GM21526 (cell line): Measurements from ENCODE around the gene ZFHX3.

Experiments
- ATAC-seq: cut with Tn5 transposase; IDR thresholded peaks from one replicate; pipeline ENCODE4 v1.9.1; 2021; ENCODE audit warnings: moderate library complexity; ENCODE audit not compliant: unreplicated experiment, low FRiP score

Gene ZFHX3

DNA sequence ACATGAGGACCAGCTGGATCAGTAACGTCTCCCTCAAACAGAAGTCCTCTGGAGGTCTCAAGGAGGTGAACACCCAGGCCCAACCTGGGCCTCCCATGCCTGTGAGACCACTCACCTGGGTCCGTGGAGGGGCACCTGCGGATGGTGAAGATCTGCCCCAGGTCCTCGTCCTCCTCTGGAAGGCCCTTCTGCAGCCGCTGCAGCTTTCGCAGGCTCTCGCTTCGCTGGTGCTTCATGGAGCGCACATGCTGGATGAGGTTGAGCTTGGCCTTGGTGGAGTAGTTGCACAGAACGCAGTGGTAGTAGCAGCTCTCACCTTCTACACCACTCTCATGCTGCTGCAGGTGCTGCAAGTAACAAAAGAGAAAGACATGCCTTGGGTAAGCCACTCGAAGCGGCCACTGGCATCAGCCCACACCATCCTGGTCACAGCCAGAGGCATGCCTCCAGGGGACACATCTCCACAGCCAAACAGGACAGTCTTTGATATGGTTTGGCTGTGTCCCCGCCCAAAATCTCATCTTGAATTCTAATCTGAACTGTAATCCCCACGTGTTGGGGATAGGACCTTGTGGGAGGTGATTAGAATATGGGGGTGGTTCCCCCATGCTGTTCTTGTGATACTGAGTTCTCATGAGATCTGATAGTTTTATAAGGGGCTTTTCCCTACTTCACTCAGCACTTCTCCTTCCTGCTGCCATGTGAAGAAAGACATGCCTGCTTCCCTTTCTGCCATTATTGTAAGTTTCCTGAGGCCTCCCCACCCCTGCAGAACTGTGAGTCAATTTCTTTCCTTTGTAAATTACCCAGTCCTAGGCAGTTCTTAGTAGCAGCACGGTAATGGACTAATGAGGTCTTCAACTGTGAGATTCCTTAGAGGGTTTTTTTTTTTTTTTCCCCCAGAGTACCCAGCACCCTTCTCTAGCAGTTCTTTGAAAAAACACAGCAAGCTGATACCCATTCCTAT is 158.0 kb downstream of the ZFHX3 start:
- ATAC-seq, result no peak

DNA sequence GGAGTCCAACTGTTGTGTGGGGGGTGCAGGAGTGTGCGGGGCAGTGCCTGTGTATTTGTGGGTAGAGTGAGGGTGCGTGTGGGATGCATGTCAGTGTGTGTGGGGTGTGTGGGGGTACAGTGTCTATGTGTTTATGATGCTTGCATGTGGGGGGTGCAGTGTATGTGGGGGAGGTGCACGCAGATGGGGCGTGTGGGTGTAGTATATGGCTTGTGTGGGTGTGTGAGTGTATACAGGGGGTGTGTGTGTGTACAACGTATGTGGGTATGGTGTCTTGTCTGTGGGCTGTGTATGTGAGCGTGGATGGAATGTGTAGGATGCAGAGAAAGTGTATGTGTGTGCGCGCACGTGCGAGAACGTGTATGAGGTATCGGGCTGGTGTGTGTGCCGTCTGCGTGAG is 160.4 kb downstream of the ZFHX3 start:
- no peak for ATAC-seq

DNA sequence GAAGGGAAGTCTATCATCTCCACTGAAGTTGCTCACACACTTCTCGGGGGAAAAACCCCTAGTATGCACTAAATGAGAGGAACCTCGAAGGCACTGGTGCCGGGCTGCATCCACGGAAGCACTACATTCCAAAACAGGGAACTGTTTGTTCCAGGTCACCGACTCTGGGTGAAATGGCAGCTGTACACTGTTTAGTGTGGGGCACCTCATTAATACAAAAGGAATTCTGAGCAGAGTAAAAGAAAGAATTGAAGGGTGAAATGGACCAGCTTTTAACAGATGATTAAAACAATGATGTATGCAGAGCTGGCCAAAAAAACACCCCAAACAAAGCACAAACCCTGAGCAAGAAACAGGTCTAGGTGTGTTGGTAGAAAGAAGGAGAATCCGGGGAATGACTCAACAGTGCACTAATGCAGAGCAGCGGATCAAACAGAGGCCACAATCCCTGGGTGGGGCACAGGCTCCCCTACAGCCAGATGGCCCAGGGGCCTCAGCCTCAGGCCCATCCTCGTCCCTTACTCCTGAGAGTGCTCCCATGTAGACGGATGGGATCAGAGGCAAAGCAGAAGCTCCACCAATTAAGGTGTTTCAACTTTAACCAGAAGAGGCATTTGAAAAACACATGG is 161.5 kb downstream of the ZFHX3 start:
- no peak for ATAC-seq

DNA sequence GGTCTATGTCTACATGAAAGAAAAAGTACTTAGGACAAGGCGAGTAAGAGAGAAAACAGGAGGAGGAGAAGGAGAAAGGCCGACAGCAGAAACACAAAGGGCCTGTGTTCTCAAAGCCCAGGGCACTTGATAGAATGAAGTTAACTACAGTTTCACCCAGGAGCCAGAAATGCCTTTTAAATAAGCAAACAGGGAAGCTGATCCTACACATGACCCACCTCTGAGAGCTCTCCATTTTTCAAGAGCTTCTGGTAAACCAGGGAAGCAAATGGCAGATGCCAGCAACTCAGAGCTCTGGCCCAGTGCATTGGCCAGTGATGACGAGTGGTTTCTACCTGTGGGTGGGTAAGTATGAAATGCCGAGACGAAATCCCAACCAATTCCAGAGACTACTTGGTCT is 163.4 kb downstream of the ZFHX3 start:
- ATAC-seq, result no peak

DNA sequence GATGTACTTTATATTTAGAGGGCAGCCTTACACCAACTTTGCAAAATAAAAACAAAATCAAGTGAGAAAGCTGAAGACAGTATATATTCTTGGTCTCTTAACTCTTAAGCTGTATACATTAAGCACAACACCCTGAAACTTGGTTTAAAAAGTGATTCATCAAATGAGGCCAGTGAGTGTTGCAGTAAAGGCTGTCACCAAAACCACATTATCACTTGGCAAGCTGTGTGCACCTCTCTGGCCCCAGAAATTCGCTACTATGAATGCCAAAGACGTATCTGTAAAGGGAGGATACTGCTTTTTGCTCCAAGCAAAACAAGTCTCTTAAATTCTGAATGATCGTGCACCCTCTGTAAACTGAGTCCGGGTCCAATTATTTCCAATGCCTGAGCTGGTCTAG is 163.9 kb downstream of the ZFHX3 start:
- no peak for ATAC-seq

DNA sequence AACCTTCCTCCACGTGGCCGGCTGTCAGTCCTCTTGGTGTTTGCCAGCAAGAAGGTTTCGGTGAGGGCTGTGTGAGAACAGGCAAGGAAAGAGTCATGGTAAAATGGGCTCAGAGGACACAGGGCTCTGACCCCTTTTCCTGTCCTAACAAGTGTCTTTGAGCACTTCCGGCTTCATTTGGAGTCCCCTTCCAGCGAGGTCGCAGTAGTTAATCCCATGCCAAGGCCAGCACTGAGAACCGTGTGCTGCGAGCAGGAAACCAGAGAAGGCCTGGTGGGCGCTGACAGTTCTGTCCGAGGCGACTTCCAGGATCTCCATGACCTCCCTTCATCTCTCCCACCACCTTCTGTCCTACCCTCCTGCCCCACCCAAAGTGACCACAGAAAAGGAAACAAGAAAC is 168.1 kb downstream of the ZFHX3 start:
- no peak for ATAC-seq

DNA sequence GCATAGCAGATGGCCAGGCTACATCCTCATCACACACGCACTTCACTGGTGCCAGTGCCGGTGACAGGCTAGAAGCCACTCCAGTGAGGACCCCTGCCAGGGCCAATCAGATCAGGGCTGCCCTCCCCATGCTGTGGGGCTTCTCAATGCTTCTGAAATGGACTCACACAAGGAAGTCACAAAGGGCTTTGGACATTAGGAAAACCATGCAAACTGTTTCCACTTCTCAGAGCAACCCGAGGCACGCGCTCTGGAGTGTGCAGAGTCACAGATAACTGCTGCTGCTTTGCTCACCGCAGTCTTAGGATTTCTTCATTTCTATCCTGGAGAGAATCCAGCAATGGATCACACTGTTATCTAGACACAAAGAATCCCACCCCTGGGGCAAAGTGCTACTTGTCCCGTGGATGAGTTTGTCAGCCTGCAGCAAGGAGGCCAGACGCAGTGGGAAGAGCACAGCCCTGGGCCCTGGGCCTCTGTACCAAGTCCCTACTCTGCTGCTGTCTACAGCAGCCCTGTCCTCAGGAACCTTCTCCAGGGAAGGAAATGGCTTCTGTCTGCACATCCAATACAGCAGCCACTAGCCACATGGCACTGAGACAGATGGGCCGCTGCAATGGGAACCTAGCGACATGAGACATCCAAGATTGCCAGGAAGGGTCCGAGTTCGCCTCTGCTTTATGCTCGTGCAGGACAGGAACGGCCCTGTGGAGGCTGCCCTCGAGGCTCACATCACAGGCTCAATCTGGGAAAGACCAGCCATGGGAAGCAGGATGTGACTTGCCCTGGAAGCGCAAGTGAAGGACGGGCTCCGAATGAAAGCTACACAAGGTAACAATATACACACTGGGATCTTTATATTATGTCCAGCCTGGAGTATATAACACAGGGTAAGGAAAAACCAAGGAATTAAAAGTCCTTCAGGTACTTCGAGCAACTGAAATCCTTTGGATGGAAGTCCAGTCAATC is 169.3 kb downstream of the ZFHX3 start:
- no peak for ATAC-seq

DNA sequence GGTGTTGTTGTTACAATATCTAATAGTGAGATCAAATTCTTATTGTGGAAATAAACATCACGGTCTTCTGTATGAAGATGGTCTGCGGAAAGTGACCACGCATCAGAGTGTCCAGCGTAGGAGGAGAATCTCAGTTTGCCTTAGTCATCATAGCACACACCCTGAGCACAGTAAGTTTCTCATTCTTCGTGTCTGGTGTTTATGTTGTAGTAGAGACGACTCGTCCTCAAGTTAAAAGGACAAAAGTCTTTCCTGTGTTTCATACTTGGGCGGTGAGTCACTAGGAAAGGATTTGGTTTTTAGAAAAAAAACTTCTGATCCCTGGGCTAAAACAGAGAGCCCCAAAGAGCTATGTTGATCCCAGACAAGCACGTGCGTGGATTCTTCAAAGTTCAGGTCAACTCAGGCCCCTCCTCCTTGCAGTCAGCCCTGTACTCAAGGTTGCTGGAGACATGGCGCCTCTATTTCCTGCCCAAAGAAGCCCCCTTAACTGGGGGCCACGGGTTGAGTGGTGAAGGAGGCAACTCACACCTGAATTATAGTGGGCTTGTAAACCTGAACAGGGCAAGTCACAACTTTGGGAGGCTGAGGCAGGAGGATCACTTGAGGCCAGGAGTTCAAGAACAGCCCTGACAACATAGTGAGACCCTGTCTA is 170.4 kb downstream of the ZFHX3 start:
- no peak for ATAC-seq

DNA sequence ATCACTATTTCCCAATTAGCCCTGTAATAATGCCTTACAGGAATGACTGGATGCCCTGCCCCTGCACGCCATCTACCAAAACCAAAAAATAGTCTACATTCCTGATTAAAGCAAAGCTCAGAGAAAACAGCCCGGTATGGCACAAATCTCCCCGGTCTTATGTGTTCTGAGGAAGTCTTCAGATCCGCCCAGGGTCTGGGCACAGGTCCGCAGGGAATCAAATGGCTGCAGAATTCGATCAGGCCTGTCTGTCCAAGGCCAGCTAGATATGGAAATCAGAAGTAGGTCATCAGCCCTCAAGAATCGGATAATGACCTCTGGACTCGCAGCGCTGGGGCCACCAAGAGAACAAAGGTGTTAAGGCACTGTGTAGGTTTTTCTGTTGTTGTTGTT is 171.0 kb downstream of the ZFHX3 start:
- no peak for ATAC-seq

DNA sequence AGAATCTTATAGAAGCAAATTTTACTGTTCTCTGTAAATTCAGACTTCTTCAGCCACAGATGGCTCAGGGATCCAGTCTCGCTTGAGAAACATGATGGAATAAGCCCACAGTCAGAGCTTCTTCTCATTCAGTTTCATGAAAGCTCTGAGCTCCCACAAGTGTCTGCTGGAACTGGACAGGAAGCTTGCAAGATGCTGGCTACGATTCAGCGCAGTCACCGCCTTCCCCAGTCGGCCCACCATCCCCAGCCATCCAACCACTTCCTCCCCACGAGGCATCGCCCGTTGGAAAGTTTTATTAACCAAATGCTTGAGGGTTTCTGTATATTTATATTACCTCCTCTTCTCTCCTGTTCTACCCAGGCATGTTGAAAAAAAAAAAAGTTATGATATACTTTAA is 171.7 kb downstream of the ZFHX3 start:
- ATAC-seq, result no peak

DNA sequence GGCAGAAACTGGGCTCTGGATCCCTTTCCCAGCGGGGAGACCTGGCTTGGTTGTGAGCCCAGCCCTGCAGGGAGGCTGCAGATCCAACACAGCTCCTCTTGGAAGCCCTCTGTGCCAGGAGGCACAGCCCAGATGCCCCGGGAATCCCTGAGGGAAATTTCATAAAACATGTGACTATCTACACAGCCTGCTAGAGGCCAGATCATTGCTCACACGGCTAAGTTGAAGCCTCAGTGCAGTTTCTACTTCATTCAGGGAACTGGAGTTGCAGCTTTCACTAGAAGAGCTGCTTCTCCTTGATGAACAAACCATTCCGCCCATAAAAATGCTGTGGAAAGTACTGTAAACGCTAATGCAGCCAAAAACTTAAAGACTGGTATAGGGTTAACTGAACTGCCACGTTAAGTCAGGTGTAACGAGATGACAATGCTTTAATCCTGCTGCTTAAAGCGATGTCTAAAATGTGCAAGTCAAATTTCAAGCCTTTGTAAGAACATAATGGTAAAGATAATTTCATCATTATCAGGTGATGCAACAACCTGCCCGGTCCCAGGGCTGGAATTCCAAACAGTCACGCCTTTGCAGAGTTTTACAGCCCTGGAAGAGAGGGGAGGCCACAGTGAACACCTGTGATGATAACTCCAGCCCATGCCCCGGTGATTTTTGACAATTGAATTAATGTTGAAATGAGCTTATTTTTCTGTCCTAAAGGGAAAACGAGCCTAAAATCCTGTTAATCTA is 172.5 kb downstream of the ZFHX3 start:
- no peak for ATAC-seq

DNA sequence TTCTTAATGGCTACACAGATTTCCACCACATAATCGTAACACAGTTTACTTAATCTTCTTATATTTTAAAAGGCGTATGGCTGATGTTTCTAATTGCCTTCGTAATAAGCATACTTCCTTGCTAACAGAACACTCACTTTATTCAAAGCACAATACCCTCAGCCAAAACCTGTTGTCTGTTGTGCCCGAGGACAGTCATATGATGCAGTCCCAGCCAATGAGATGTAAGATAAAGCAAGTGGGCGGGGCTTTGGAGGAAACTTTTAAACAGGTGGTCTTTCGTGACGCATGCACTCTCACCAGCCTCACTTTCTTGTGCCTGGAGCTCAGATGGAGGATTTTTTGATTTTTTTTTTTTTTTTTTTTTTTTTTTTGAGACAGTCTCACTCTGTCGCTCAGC is 174.1 kb downstream of the ZFHX3 start:
- ATAC-seq, result no peak

DNA sequence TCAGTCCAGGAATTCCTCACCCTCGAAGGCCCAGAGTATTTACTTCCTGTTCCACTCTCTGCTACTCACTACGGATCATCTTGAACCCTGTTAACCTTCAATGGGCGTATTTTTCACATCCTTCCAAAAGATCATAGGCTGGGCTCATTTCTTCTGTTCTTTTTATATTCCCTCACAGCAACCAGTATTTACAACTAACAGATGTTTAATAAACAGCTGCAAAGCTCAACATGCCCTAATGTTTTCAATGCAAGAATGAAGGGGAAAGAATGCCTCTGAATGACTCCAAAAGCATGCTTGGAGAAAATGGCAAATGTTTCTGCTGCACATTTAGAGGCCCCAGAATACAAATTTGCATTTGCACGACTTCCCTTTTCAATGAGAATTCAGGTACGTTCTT is 174.9 kb downstream of the ZFHX3 start:
- no peak for ATAC-seq

DNA sequence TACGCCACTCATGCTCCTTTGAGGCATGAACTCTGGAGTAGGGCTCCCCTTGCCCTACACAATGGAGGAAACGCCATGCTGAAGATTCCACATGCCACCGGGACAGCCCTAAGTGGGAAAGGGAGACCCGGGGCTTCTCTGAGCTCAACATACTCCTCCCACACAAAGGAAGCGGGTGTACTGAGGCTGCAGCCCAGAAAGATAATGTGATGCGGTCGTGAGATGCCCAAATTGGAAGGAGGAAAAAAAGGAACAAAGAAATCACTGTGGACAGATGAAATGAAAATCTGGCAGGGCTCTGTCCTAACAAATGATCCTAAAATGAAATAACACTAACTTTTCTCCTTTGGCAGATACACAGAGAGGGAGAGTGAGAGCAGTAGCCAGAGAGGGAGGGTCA is 182.1 kb downstream of the ZFHX3 start:
- no peak for ATAC-seq

DNA sequence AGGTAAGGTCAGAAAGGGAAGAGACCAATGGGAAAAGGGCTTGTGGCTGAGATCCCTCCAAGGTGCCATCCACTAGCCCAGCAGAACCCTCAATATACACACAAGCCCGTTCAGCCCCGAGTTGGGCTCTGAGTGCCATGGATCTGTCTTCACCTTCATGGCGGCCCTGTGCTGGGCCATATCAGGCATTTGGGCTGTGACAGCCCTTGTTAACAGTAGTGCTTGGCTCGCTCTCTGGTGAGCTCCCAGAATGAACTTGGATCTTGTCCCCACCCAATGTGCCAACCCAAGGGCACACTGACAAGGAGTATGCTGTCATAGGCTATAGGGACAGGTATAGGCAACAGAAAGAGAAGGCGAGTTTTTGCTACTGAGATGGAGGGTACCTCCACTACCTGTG is 182.7 kb downstream of the ZFHX3 start:
- ATAC-seq, result no peak

DNA sequence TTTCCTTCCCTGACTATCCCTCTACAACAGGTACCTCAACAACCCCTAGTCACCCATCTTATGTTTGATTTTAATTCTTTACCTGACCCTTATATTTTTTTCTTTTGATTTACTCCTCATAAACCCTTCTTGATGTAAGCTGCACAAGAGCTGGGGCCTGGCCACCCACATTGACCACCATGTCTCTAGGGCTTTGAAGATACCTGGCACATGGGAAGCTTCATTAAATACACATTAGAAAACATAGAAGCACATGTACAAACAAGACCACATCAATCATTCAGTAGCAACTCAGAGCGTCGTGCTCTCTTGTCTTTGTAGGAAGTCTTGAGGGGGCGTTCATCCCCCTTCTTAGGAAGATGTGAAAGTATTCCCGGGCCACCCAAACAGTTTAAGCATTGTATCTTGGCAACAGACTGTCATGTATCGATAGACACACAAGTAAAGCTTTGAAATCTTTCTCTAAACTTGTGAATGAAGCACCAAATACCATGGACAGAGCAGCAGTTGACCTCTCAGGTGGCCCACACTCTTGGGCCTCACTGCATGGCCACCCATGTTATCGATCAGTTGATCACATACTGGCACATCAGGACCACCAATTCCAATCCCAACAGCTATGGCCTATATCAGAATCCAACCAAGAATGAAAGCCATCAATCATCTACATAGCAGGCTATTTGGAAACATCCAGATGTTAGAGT is 183.6 kb downstream of the ZFHX3 start:
- ATAC-seq, result no peak

DNA sequence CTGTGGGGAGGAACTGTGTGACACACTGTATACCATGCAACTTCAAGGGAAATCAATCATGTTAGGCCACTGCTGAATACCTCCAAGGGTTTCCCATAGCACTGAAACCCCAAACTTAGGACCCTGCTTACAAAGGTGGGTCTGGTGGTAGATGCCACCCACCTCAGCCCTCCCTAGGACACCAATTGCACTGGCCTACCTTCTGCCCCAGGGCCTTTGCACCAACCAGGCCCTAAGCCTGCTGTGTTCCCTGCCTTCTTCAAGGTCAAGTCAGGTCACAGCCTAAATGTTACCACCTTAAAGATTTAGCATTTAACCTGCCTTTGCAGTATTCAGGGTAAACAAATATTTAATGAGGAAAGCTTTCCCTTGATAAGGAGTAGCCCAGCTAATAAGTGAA is 185.8 kb downstream of the ZFHX3 start:
- no peak for ATAC-seq

DNA sequence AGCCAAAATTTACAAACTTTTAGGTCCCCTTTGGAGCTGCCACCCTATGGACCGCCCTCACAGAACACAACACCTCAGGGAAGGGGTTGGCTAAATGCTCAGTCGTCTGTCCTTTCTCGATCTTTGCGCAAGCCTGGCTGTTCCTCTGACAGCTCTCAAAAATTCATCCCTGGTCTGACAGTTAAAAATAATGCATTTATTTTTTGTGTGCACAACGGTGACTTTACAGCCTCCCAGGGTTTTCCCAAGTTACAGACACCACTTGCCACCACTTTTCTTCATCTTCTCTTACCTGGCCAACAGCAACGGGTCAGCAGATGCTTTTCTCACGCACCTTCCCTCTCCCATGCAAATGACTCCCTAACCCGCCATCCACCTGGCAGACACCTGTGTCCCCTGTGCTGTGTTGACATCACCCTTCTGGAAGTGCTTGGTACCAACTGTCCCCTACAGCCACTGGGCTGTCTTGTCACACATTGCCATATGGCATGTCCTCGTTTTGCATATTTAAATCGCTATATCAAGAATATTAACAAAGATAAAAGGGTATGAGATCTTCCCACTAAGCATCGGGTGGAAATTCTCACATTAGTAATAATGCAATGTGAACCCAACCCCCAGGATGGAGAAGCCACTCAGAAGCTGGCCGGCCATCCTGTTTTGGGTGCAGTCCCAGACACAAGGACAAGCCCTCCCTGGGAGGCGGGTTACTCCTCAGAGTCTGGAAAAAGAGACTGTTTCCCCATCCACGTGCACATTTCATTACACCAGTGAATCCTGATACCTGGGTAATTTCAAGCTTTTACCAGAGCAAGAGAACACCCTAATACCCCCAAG is 187.0 kb downstream of the ZFHX3 start:
- ATAC-seq, result no peak
